Ectodermal cell (in vitro differentiated cells): ENCODE data around the gene ABLIM1.

Experiments used
- H3K27ac ChIP-seq: 2 replicates; pipeline ENCODE4 v1.7.0; 2013; ENCODE audit warnings: mild to moderate bottlenecking, low read depth, low read length; ENCODE audit not compliant: insufficient read depth, poor library complexity, severe bottlenecking
- H3K27me3 ChIP-seq: 2 replicates; pipeline ENCODE4 v1.7.0; 2013; ENCODE audit warnings: mild to moderate bottlenecking, low read length; ENCODE audit not compliant: insufficient read depth, control insufficient read depth, poor library complexity, severe bottlenecking
- H3K36me3 ChIP-seq: one replicate; pipeline ENCODE4 v1.7.0; 2013; ENCODE audit warnings: low read length; ENCODE audit not compliant: control insufficient read depth, insufficient read depth
- H3K4me1 ChIP-seq: one replicate; pipeline ENCODE4 v1.7.0; 2013; ENCODE audit warnings: low read length; ENCODE audit not compliant: control insufficient read depth, insufficient read depth
- H3K4me3 ChIP-seq: 2 replicates; pipeline ENCODE4 v1.7.0; 2013; ENCODE audit warnings: low read depth, low read length, control low read depth; ENCODE audit not compliant: insufficient read depth
- H3K9me3 ChIP-seq: 2 replicates; pipeline ENCODE4 v1.7.0; 2013; ENCODE audit warnings: mild to moderate bottlenecking, low read length, moderate library complexity; ENCODE audit not compliant: control insufficient read depth
- WGBS, 2 experiments: methylation state at CpG; one replicate each; pipeline ENCODE4 v1.1.7; 2013; ENCODE audit warnings: missing lambda C conversion rate in 2 of 2; 5-methylcytosine and 5-hydroxymethylcytosine counted together

Gene ABLIM1

GRCh38 chr10:114550756-114551635, 107.1 kb downstream of the ABLIM1 start:
- H3K4me1 ChIP-seq, result no peaks in the 10 kb centered on the region
- no peak overlapping the region for H3K27ac ChIP-seq
- no peaks in the 10 kb centered on the region for H3K27me3 ChIP-seq
- no peaks in the 10 kb centered on the region for H3K9me3 ChIP-seq
- WGBS, 2 experiments, result 93 to 95% methylated on average over 7 of the region's 7 CpGs
- no peaks in the 10 kb centered on the region for H3K36me3 ChIP-seq
- no peak overlapping the region for H3K4me3 ChIP-seq

GRCh38 chr10:114548662-114549061, 109.4 kb downstream of the ABLIM1 start:
- H3K4me3 ChIP-seq, result no peak overlapping the region
- H3K9me3 ChIP-seq, result no peaks in the 10 kb centered on the region
- H3K4me1 ChIP-seq, result no peaks in the 10 kb centered on the region
- H3K27me3 ChIP-seq, result no peaks in the 10 kb centered on the region
- no peak overlapping the region for H3K27ac ChIP-seq
- WGBS, 2 experiments, result 58 to 63% methylated on average over 5 of the region's 5 CpGs
- no peaks in the 10 kb centered on the region for H3K36me3 ChIP-seq

GRCh38 chr10:114547514-114547913, 110.6 kb downstream of the ABLIM1 start:
- Histone ChIP-seq H3K27me3 (no peaks in the 10 kb centered on the region), H3K4me1 (no peaks in the 10 kb centered on the region), H3K27ac (no peak overlapping the region), H3K36me3 (no peaks in the 10 kb centered on the region), H3K4me3 (no peak overlapping the region), H3K9me3 (no peaks in the 10 kb centered on the region)
- 94% methylated on average over 14 of the region's 14 CpGs for WGBS, 2 experiments

- WGBS, 2 experiments, result 90 to 92% methylated on average over 2 to 3 of the region's 3 CpGs
These were observed 111.0 kb downstream of the ABLIM1 start for GRCh38 chr10:114547056-114547455.

GRCh38 chr10:114545819-114546218, 112.3 kb downstream of the ABLIM1 start:
- Histone ChIP-seq H3K4me1 (no peaks in the 10 kb centered on the region), H3K9me3 (no peaks in the 10 kb centered on the region), H3K27me3 (no peaks in the 10 kb centered on the region), H3K36me3 (no peaks in the 10 kb centered on the region), H3K27ac (no peak overlapping the region), H3K4me3 (no peak overlapping the region)
- WGBS, 2 experiments, result 93 to 96% methylated on average over 5 of the region's 5 CpGs

More at GRCh38 chr10:114547056-114547455, 111.0 kb downstream of the ABLIM1 start:
- Histone ChIP-seq H3K27me3 (no peaks in the 10 kb centered on the region), H3K27ac (no peak overlapping the region), H3K9me3 (no peaks in the 10 kb centered on the region), H3K36me3 (no peaks in the 10 kb centered on the region), H3K4me1 (no peaks in the 10 kb centered on the region), H3K4me3 (no peak overlapping the region)

GRCh38 chr10:114545071-114545470, 113.0 kb downstream of the ABLIM1 start:
- no peaks in the 10 kb centered on the region for H3K27me3 ChIP-seq
- H3K27ac ChIP-seq, result no peak overlapping the region
- H3K9me3 ChIP-seq, result no peaks in the 10 kb centered on the region
- WGBS, 2 experiments, result 95 to 96% methylated on average over 9 to 10 of the region's 10 CpGs
- peaks cover 3% of the 10 kb centered on the region for H3K4me1 ChIP-seq
- H3K4me3 ChIP-seq, result no peak overlapping the region
- H3K36me3 ChIP-seq, result no peaks in the 10 kb centered on the region

GRCh38 chr10:114544045-114544659, 113.9 kb downstream of the ABLIM1 start:
- Histone ChIP-seq H3K4me3 (no peak overlapping the region), H3K36me3 (no peaks in the 10 kb centered on the region), H3K9me3 (no peaks in the 10 kb centered on the region), H3K27me3 (no peaks in the 10 kb centered on the region), H3K27ac (no peak overlapping the region), H3K4me1 (peaks cover 3% of the 10 kb centered on the region)
- 80 to 82% methylated on average over 9 of the region's 9 CpGs for WGBS, 2 experiments

- WGBS, 2 experiments, result 71 to 72% methylated on average over 8 of the region's 8 CpGs
These were observed 114.6 kb downstream of the ABLIM1 start for GRCh38 chr10:114543456-114543855.

GRCh38 chr10:114542373-114542772, 115.7 kb downstream of the ABLIM1 start:
- 92 to 93% methylated on average over 2 of the region's 2 CpGs for WGBS, 2 experiments
- Histone ChIP-seq H3K4me3 (no peak overlapping the region), H3K36me3 (no peaks in the 10 kb centered on the region)

More at GRCh38 chr10:114543456-114543855, 114.6 kb downstream of the ABLIM1 start:
- Histone ChIP-seq H3K4me3 (no peak overlapping the region), H3K4me1 (peaks cover 8% of the 10 kb centered on the region), H3K36me3 (no peaks in the 10 kb centered on the region), H3K27ac (no peak overlapping the region), H3K27me3 (no peaks in the 10 kb centered on the region), H3K9me3 (no peaks in the 10 kb centered on the region)

GRCh38 chr10:114541797-114542160, 116.3 kb downstream of the ABLIM1 start:
- H3K4me3 ChIP-seq, result no peak overlapping the region
- H3K27me3 ChIP-seq, result no peaks in the 10 kb centered on the region
- no peak overlapping the region for H3K27ac ChIP-seq
- peaks cover 18% of the 10 kb centered on the region for H3K4me1 ChIP-seq
- H3K9me3 ChIP-seq, result no peaks in the 10 kb centered on the region
- WGBS, 2 experiments, result 92 to 95% methylated on average over 3 of the region's 3 CpGs
- no peaks in the 10 kb centered on the region for H3K36me3 ChIP-seq

More at GRCh38 chr10:114542373-114542772, 115.7 kb downstream of the ABLIM1 start:
- Histone ChIP-seq H3K27ac (no peak overlapping the region), H3K4me1 (peaks cover 18% of the 10 kb centered on the region), H3K9me3 (no peaks in the 10 kb centered on the region), H3K27me3 (no peaks in the 10 kb centered on the region)
